Measurements from ENCODE around the gene SPEM3. TPM values are rescaled to one million over a fixed set of nuclear protein-coding genes. Genes with fewer than 3 reads are reported as not detected.

The SPEM3 gene
- total RNA-seq, 1 donor from 2014 or later, result not detected

- Mint-ChIP-seq H3K9me3 (ENCODE audit: low read depth) (no peaks in the 10 kb centered on the region), H3K27ac (ENCODE audit: unreplicated experiment) (no peak overlapping the region), H3K4me1 (ENCODE audit: low read depth) (no peaks in the 10 kb centered on the region), H3K27me3 (ENCODE audit: low read depth) (no peaks in the 10 kb centered on the region), H3K36me3 (ENCODE audit: low read depth) (no peaks in the 10 kb centered on the region), H3K4me3 (ENCODE audit: unreplicated experiment) (no peak overlapping the region)
- DNase-seq (ENCODE audit: low spot score), result no peak
- no peak for TF ChIP-seq CTCF (IDR thresholded peaks at IDR 0.05)
Measured at GRCh38 chr17:7429722-7430121, 1.1 kb downstream of the SPEM3 start.

- no peaks in the 10 kb centered on the region for H3K27me3 Mint-ChIP-seq (ENCODE audit: low read depth)
- no peak overlapping the region for H3K27ac Mint-ChIP-seq (ENCODE audit: unreplicated experiment)
- DNase-seq (ENCODE audit: low spot score), result no peak
- H3K36me3 Mint-ChIP-seq (ENCODE audit: low read depth), result no peaks in the 10 kb centered on the region
- H3K9me3 Mint-ChIP-seq (ENCODE audit: low read depth), result no peaks in the 10 kb centered on the region
- H3K4me3 Mint-ChIP-seq (ENCODE audit: unreplicated experiment), result no peak overlapping the region
- peaks cover 12% of the 10 kb centered on the region for H3K4me1 Mint-ChIP-seq (ENCODE audit: low read depth)
- no peak for TF ChIP-seq CTCF (IDR thresholded peaks at IDR 0.05)
Measured at GRCh38 chr17:7431231-7431630, 2.6 kb downstream of the SPEM3 start.

- no peak for DNase-seq (ENCODE audit: low spot score)
- Mint-ChIP-seq H3K4me3 (ENCODE audit: unreplicated experiment) (no peak overlapping the region), H3K27ac (ENCODE audit: unreplicated experiment) (no peak overlapping the region), H3K27me3 (ENCODE audit: low read depth) (no peaks in the 10 kb centered on the region), H3K9me3 (ENCODE audit: low read depth) (no peaks in the 10 kb centered on the region), H3K36me3 (ENCODE audit: low read depth) (no peaks in the 10 kb centered on the region), H3K4me1 (ENCODE audit: low read depth) (peaks cover 19% of the 10 kb centered on the region)
- no peak for TF ChIP-seq CTCF (IDR thresholded peaks at IDR 0.05)
Measured at GRCh38 chr17:7432296-7432695, 3.6 kb downstream of the SPEM3 start.

- Mint-ChIP-seq H3K27ac (ENCODE audit: unreplicated experiment) (peak overlapping the region; percentile 86), H3K27me3 (ENCODE audit: low read depth) (no peaks in the 10 kb centered on the region), H3K4me3 (ENCODE audit: unreplicated experiment) (peak overlapping the region; percentile 87), H3K4me1 (ENCODE audit: low read depth) (peaks cover 49% of the 10 kb centered on the region), H3K36me3 (ENCODE audit: low read depth) (no peaks in the 10 kb centered on the region), H3K9me3 (ENCODE audit: low read depth) (no peaks in the 10 kb centered on the region)
- peak; percentile 54 for TF ChIP-seq CTCF (IDR thresholded peaks at IDR 0.05)
- no peak for DNase-seq (ENCODE audit: low spot score)
Measured at GRCh38 chr17:7435676-7436555, 7.3 kb downstream of the SPEM3 start.

- DNase-seq (ENCODE audit: low spot score), result no peak
- Mint-ChIP-seq H3K27ac (ENCODE audit: unreplicated experiment) (peak overlapping the region; percentile 86), H3K4me3 (ENCODE audit: unreplicated experiment) (peak overlapping the region; percentile 87)
Measured at GRCh38 chr17:7436556-7437368, 8.1 kb downstream of the SPEM3 start.

More at GRCh38 chr17:7436556-7437368, 8.1 kb downstream of the SPEM3 start:
- H3K4me1 Mint-ChIP-seq (ENCODE audit: low read depth), result peaks cover 53% of the 10 kb centered on the region
- no peaks in the 10 kb centered on the region for H3K27me3 Mint-ChIP-seq (ENCODE audit: low read depth)
- peak; percentile 87 for TF ChIP-seq CTCF (IDR thresholded peaks at IDR 0.05)
- H3K9me3 Mint-ChIP-seq (ENCODE audit: low read depth), result no peaks in the 10 kb centered on the region
- H3K36me3 Mint-ChIP-seq (ENCODE audit: low read depth), result no peaks in the 10 kb centered on the region

All from chondrocyte (in vitro differentiated cells).